ENCODE results near the gene SOX21. TPM values are rescaled to one million over a fixed set of nuclear protein-coding genes. Genes with fewer than 3 reads are reported as not detected.

The SOX21 gene
- total RNA-seq, 1 donor from 2014 or later, result not detected

GRCh38 chr13:94679614-94680013 lies 32.7 kb downstream of the SOX21 start:
- DNase-seq (ENCODE audit: low read depth), result no peak

GRCh38 chr13:94678845-94679244 lies 33.5 kb downstream of the SOX21 start:
- DNase-seq (ENCODE audit: low read depth), result no peak

- no peak for DNase-seq (ENCODE audit: low read depth)
Observed at GRCh38 chr13:94677799-94678198, 34.5 kb downstream of the SOX21 start.

- DNase-seq (ENCODE audit: low read depth), result peak; percentile 54
Observed at GRCh38 chr13:94674609-94675348, 37.6 kb downstream of the SOX21 start.

- DNase-seq (ENCODE audit: low read depth), result peak; percentile 18
Observed at GRCh38 chr13:94673851-94674250, 38.5 kb downstream of the SOX21 start.

- no peak for DNase-seq (ENCODE audit: low read depth)
Observed at GRCh38 chr13:94672400-94672799, 39.9 kb downstream of the SOX21 start.

- DNase-seq (ENCODE audit: low read depth), result no peak
Observed at GRCh38 chr13:94667190-94667589, 45.2 kb downstream of the SOX21 start.

- no peak for DNase-seq (ENCODE audit: low read depth)
Observed at GRCh38 chr13:94666065-94666464, 46.3 kb downstream of the SOX21 start.

GRCh38 chr13:94664889-94665288 lies 47.5 kb downstream of the SOX21 start:
- DNase-seq (ENCODE audit: low read depth), result no peak

- DNase-seq (ENCODE audit: low read depth), result no peak
Observed at GRCh38 chr13:94662274-94662945, 49.9 kb downstream of the SOX21 start.

- DNase-seq (ENCODE audit: low read depth), result no peak
Observed at GRCh38 chr13:94661406-94661805, 50.9 kb downstream of the SOX21 start.

- DNase-seq (ENCODE audit: low read depth), result no peak
Observed at GRCh38 chr13:94660695-94661326, 51.5 kb downstream of the SOX21 start.

Other genes starting within 250 kb of the SOX21 start
- 0.13 TPM in 1 of 2 replicates, not detected in the other for gene DCT, start 232.9 kb downstream of the SOX21 start, total RNA-seq
- 9.8 and 10.8 TPM in 2 replicates for gene TGDS, start 116.4 kb downstream of the SOX21 start, total RNA-seq
- gene GPR180, start 110.7 kb downstream of the SOX21 start, total RNA-seq, result 14.4 and 15.9 TPM in 2 replicates